Measurements from ENCODE around the gene LRRC74B.
A peak's percentile ranks its signal among the peaks of the same experiment; 100 is the strongest.
"Not testable (repeated sequence)": the region's sequence is repeated elsewhere in the genome, so short reads cannot be mapped to it uniquely, and the experiment has no call there.

LRRC74B gene

GRCh38 chr22:21032037-21032867, 13.5 kb upstream of the LRRC74B start, which contains the start of gene SLC7A4:
SLC7A4 (minus strand) TSS chr22:21032561; CDS start chr22:21031812, 749 bp downstream.
- no peak for DNase-seq

- DNase-seq, result no peak
Measured at GRCh38 chr22:21032868-21033688, 12.7 kb upstream of the LRRC74B start.

GRCh38 chr22:21033895-21034294, 11.9 kb upstream of the LRRC74B start:
- DNase-seq, result no peak

- DNase-seq, result no peak
Measured at GRCh38 chr22:21034989-21035388, 10.8 kb upstream of the LRRC74B start.

GRCh38 chr22:21038405-21038804, 7.3 kb upstream of the LRRC74B start:
- no peak for DNase-seq

- not testable (repeated sequence) for DNase-seq
Measured at GRCh38 chr22:21039158-21039557, 6.6 kb upstream of the LRRC74B start.

GRCh38 chr22:21041937-21042336, 3.8 kb upstream of the LRRC74B start:
- no peak for DNase-seq

GRCh38 chr22:21042978-21043859, 2.5 kb upstream of the LRRC74B start:
- no peak for DNase-seq

- DNase-seq, result no peak
Measured at GRCh38 chr22:21043860-21044535, 1.7 kb upstream of the LRRC74B start.

- no peak for DNase-seq
Measured at GRCh38 chr22:21044931-21045584, 688 bp upstream of the LRRC74B start.

GRCh38 chr22:21047035-21047661, 1.4 kb downstream of the LRRC74B start:
- DNase-seq, result no peak

GRCh38 chr22:21047730-21048129, 2.0 kb downstream of the LRRC74B start:
- DNase-seq, result peak; percentile 51

GRCh38 chr22:21048448-21048847, 2.7 kb downstream of the LRRC74B start:
- not testable (repeated sequence) for DNase-seq

- not testable (repeated sequence) for DNase-seq
Measured at GRCh38 chr22:21048965-21049364, 3.2 kb downstream of the LRRC74B start.

- DNase-seq, result no peak
Measured at GRCh38 chr22:21051145-21051830, 5.5 kb downstream of the LRRC74B start.

GRCh38 chr22:21051831-21052400, 6.2 kb downstream of the LRRC74B start:
- no peak for DNase-seq

GRCh38 chr22:21052715-21053459, 7.1 kb downstream of the LRRC74B start:
- no peak for DNase-seq

GRCh38 chr22:21054046-21054713, 8.4 kb downstream of the LRRC74B start:
- DNase-seq, result no peak
